ENCODE results near the gene SHH.

Gene SHH

GRCh38 chr7:155792315-155792960 is 19.8 kb downstream of the SHH start:
- DNase-seq (ENCODE audit: low read depth), result no peak

DNA sequence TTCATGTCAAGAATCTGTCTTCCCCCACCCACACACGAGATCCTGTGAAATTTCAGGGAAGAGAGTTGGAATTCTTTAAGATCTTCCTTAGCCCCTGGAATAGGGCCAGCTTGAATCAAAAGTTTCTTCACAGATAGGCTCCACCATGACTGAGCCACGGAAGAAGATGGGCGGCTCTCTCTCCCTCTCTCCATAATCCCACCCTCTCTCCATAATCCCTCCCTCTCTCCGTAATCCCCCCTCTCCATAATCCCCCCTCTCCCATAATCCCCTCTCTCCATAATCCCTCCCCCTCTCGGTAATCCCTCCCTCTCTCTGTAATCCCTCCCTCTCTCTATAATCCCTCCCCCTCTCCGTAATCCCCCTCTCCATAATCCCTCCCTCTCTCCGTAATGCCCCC is 20.4 kb downstream of the SHH start:
- DNase-seq (ENCODE audit: low read depth), result no peak

DNA sequence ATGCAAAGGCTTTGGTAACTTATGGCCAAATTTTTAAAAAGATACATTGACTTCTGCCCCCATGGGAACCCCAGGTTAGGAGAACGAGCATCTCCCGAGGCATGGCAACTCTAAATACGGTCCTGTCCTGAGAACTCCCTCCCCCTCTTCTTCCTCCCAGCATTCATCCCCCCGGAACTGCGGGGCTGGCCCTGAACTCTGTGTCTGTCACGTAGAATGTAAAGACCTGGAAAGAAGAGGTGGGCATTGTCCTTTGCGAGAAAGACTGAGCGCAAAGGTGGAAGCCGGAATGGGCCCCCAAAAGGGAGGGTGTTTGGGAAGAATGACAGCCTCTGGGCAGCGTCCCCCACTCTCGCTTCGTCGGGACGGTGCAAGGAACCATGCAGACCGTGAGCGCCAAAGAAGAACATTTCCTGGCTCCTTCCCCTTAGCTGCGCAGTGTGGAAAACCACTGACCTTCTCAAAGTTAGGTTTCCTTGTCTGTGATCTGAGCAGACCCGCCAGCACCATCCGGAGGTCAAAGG is 21.0 kb downstream of the SHH start:
- DNase-seq (ENCODE audit: low read depth), result no peak

- DNase-seq (ENCODE audit: low read depth), result no peak
These were observed 21.6 kb downstream of the SHH start for GRCh38 chr7:155790666-155791065.

- DNase-seq (ENCODE audit: low read depth), result no peak
These were observed 23.1 kb downstream of the SHH start for GRCh38 chr7:155789001-155789725.

DNA sequence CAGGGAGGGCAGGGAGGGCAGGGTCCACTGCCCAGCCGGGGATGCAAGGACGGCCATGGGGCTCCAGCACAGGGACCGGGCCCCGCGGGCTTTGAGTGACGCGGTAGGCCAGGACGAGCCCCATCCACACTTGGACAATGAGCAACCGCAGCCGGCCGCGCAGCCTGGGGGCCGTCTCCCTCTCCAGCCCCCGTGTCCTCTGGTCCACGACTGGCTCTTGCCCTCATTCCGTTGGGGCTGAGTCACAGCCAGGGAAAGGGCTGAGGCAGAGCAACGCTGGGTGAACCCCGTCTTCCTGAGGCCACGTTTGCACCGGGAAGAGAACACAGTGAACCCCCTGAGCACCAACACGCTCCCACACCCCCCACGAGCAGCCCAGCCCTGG is 23.7 kb downstream of the SHH start:
- DNase-seq (ENCODE audit: low read depth), result no peak

DNA sequence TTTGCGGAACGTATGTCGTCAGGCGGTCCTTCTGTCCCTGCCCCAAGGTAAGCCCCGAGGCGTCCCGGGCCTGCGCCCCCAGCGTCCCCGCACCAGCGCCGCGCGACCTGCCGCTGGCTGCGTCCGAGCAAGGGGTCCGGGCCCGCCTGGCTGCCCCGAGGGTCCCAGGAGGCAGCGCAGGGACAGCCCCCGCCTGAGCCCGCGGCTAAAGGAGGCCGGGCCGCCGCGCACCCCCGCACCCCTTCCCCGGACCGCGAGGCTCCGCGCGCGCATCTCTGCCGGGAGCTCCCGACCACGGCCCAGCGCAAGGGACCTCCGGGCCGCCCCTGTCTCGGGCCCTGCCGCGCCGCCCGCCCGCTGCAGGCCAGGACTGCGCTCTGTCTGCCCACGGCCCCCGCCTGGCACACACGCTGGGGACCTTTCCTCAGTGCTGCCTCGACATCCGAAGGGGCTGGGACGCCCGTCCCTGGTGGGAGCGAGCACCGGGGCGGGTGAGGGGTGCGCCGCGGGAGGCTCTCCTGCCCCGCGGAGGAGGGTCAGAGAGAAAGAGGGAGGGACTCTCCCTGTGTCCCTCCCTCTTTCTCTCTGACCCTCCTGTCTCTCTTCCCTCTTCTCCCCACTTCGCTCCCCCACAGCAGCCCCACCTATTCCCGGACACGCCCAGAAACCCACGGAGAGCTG is 25.0 kb downstream of the SHH start:
- DNase-seq (ENCODE audit: low read depth), result no peak

- no peak for DNase-seq (ENCODE audit: low read depth)
These were observed 25.8 kb downstream of the SHH start for GRCh38 chr7:155786491-155786890.

DNA sequence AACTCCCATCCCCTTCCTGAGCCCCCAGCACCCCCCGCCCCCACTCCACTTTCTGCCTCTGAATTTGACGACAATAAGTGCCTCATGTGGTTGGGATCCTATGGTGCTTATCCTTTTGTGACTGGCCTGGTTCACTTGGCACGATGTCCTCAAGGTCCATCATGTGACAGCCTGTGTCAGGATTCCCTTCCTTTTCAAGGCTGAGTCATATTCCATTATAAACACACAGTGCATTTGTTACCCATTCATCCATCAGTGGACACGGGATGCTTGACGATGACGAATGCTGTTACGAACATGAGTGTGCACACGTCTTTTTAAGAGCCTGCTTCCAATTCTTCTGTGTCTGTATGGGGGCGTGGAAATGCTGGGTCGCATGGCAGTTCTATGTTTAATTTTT is 26.7 kb downstream of the SHH start:
- no peak for DNase-seq (ENCODE audit: low read depth)

- DNase-seq (ENCODE audit: low read depth), result no peak
These were observed 29.8 kb downstream of the SHH start for GRCh38 chr7:155782466-155782865.

- DNase-seq (ENCODE audit: low read depth), result no peak
These were observed 30.8 kb downstream of the SHH start for GRCh38 chr7:155781433-155781832.

- DNase-seq (ENCODE audit: low read depth), result no peak
These were observed 31.4 kb downstream of the SHH start for GRCh38 chr7:155780884-155781283.

DNA sequence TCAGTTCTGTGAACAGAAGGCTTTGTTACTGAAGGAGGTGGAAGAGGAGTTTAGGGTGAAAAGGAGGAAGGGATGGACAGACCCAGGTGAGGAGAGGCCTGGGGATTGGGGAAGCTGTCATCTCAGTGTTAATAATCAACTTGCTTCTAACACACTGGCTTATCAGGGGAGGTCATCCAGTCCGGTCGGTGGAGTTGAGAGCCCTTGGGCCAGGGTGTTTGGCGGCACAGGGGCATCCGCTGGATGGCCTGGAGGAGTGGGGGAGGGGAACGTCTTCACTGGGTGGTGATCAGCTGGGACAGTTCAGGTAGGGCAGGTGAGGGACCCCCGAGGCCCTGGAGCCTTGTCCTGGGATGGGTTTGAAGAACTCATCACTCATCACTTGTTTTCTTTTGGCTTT is 33.9 kb downstream of the SHH start:
- no peak for DNase-seq (ENCODE audit: low read depth)

- no peak for DNase-seq (ENCODE audit: low read depth)
These were observed 35.7 kb downstream of the SHH start for GRCh38 chr7:155776606-155777005.

DNA sequence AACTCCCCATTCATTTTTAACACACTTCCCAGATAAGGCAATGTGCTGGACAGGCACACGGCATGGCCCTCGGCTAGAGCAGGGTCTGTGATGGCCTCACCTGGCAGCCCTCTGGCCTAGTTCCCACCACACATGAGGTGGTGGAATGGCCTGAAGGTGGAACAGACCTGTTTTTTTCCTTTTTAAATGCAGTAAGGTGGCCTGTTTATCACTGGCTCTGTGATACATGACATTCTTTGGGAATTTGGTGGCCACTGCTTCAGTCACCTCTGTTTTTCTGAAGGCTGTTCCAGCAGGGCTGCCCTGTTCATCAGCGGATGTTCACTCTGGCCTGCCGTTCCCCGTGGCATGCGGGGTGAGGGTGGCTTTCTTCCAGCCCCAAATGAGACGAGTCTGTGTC is 36.6 kb downstream of the SHH start:
- DNase-seq (ENCODE audit: low read depth), result no peak

DNA sequence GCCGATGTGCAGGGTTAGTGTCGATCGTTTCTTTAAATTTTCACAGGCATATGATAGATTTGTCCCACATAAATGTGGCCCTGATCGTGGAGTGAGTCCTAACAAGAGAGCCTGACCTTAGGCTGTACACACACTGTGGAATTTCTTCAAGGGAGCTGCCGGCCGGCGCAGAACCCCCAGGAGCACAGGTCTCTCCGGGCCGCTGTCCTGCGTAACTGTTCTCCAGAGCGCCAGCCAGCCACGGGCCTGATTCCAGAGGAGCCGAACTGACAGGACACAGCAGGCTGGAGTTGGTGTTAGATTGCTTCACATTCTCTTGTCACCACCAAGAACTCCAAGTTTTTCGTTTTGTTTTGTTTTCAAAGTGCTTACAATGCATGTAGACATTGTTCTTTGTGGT is 37.3 kb downstream of the SHH start:
- DNase-seq (ENCODE audit: low read depth), result no peak

GRCh38 chr7:155773531-155773930 is 38.7 kb downstream of the SHH start:
- no peak for DNase-seq (ENCODE audit: low read depth)

GRCh38 chr7:155770241-155770640 is 42.0 kb downstream of the SHH start:
- no peak for DNase-seq (ENCODE audit: low read depth)

DNA sequence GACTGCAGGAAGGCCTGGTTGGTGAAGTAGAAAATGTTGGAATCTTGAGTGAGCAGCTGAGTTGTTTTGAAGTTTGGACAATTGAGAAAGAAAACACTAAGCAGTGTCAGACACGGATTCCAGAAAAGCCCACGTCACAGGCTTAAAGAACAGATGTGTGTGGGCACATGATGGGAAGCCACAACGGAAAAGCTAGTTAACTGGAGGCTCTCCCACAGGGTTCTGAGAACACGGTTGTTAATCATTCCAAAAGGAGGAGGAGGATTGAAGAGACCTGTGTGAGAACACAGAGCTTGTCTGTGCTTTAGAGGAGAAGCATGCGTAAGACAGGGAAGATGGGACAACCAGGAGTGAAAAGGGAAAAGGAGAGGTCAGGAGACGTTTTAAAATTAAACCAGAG is 42.6 kb downstream of the SHH start:
- DNase-seq (ENCODE audit: low read depth), result no peak

GRCh38 chr7:155766966-155767916 is 45.0 kb downstream of the SHH start:
- DNase-seq (ENCODE audit: low read depth), result no peak

- no peak for DNase-seq (ENCODE audit: low read depth)
These were observed 45.9 kb downstream of the SHH start for GRCh38 chr7:155766386-155766785.

GRCh38 chr7:155765458-155765857 is 46.8 kb downstream of the SHH start:
- no peak for DNase-seq (ENCODE audit: low read depth)
